Right ventricle myocardium inferior (tissue), 1 donor: ENCODE data around the gene SNTB2. TPM values are rescaled to one million over a fixed set of nuclear protein-coding genes. Genes with fewer than 3 reads are reported as not detected.

ENCODE experiments used
- ATAC-seq: fragments of 200-7000 bp; cut with Tn5 transposase; one replicate; pipeline ENCODE4 v1.9.1; 2020; ENCODE audit warnings: mild to moderate bottlenecking, moderate library complexity
- DNase-seq: peaks from one replicate; pipeline ENCODE4 v3.0.0; 2021; ENCODE audit errors: missing footprints
- intact Hi-C: fragments of 100-400 bp; cut with DNase I; formaldehyde crosslinking; loops from one replicate; pipeline ENCODE4 v1.11.0; 2022
- total RNA-seq: library from RNA; stranded (reverse); fragmentation: NEBNext Ultra II Directional; extraction: Animal tissue kit (Norgen Biotek cat#: 25700); gene quantifications from one replicate; pipeline ENCODE4 v1.2.1, GENCODE V29; 2021
- donor health status: DM: no; HTN: yes; CAD: no; lungs with severe emphysema.

SNTB2 gene
- total RNA-seq, 1 donor from 2014 or later: 16.5 TPM

- no peak for ATAC-seq
- no peak for DNase-seq
- intact Hi-C loops: no loop called here
These were observed 164.5 kb downstream of the SNTB2 start, which contains the start of gene TMED6 for GRCh38 chr16:69351309-69352027. TSS of gene TMED6 (minus strand) at chr16:69351786. CDS start at chr16:69351753, 33 bp downstream.

Other genes starting within 250 kb of the SNTB2 start
- 0.30 TPM for gene HAS3, start 81.5 kb upstream of the SNTB2 start, total RNA-seq
- gene CHTF8, start 54.6 kb upstream of the SNTB2 start, total RNA-seq: 58.3 TPM
- gene UTP4, start 54.5 kb upstream of the SNTB2 start, total RNA-seq: 26.6 TPM
- gene VPS4A, start 124.2 kb downstream of the SNTB2 start, total RNA-seq: 29.6 TPM
- 5.2 TPM for gene PDF, start 143.4 kb downstream of the SNTB2 start, total RNA-seq
- gene COG8, start 152.4 kb downstream of the SNTB2 start, total RNA-seq: 19.6 TPM
- gene NIP7, start 152.6 kb downstream of the SNTB2 start, total RNA-seq: 9.6 TPM
- gene TMED6, start 164.6 kb downstream of the SNTB2 start, total RNA-seq: not detected
- gene TERF2, start 198.8 kb downstream of the SNTB2 start, total RNA-seq: 24.8 TPM
- gene CYB5B, start 237.5 kb downstream of the SNTB2 start, total RNA-seq: 65.5 TPM